Measurements from ENCODE around the gene CEP72.

Gene CEP72

DNA sequence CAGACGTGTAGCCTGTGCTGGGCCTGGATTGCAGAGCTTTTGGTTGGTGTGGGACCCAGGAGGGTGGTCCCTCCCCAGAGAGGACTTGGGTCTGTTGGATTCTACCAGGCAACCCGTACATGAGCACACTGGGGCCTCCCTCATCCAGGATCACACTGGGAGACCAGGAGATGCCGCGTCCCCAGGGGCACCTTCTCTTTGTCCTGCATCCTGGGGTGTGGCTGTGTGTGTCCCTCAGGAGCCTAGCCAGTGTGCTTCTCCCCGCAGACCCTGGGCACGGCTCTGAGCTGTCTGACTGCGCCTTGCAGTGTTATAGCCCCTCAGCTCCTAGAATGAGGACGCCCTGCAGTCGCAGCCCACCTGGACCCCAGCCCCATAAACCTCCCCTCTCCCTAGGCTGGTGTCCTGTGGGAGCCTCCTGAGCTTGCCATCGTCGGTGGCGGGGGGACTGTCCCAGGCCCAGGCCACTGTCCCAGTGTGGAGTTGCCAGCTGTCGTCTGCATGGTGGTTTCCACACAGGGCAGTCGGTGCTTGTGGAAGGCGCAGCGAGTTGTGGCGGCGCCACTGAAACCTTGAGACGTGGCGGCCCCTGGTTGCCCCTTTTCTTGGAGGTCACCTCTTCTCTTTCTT, 27.6 kb downstream of the CEP72 start:
- DNase-seq (ENCODE audit: low read depth) = no peak

DNA sequence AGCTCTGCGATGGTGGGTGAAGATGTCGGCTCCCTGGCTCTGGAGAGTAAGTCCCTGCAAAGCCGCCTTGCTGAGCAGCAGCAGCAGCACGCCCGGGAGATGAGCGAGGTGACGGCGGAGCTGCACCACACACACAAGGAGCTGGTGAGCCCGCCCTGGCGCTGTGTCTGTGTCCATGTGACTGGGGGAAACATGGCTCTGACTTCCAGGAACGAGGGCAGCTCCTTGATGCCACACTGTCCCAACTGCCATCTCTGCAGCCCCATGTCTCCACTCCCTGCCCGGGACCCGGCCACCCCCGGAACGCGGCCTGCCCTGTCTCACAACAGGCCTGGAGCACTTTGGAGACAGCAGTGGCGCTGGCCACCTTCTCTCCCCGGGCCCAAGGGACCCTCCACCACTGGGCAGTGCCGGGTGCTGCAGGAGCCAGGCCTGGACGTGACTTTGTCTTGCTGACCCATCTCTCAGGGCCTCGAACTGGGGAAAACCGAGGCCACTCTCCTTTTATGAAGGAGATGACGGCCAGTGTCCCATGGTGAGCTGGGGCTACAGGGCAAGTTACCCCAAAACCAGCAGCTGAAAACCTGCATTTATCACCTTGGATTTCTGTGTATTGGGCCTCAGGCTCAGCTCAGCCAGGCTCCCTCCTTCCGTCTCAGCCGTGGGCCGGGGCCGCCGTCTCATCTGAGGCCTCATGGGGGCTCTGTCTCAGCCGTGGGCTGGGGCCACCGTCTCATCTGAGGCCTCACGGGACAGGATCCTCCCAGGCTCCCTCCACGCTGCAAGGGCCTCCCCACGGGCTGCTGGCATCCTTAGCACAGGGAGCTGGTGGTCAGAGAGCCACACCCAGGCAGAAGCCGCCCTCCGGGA, 28.6 kb downstream of the CEP72 start:
- no peak for DNase-seq (ENCODE audit: low read depth)

DNA sequence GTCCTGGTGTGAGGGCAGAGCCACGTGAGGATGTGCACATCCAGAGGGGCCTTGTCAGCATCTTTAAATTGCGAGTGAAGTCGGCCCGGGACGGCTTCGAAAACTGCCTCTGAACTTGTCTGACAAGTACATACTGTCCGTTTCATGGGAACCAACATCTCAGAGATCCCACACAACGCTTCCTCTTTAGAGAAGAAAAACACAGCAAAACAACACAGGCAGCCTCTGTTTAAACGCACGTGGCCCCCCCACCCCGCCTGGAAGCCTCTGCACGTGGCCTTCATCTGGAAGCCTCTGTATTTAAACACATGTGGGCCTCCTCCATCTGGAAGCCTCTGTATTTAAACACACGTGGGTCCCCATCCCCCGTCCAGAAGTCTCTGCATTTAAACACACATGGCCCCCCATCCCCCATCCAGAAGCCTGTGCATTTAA, 29.2 kb downstream of the CEP72 start:
- no peak for DNase-seq (ENCODE audit: low read depth)

DNA sequence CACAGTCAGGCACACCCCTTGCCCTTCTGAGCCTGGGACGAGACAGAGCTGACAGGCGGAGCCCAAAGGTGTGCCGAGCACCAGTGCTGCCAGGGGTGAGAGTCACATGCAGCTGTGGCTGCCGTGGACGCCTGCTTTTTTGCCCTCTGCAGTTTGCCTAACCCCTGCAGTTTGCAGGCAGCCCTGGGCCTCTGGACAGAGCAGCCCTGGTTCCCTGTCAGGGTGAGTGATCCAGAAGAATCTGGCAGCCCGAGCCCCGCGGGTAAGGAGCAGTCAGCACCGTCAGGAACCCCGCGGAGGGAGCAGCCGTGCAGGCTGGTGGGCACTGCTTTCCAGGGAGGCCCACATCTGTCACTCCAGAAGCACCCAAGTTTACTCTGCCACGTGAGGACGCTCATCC, 30.3 kb downstream of the CEP72 start:
- no peak for DNase-seq (ENCODE audit: low read depth)

DNA sequence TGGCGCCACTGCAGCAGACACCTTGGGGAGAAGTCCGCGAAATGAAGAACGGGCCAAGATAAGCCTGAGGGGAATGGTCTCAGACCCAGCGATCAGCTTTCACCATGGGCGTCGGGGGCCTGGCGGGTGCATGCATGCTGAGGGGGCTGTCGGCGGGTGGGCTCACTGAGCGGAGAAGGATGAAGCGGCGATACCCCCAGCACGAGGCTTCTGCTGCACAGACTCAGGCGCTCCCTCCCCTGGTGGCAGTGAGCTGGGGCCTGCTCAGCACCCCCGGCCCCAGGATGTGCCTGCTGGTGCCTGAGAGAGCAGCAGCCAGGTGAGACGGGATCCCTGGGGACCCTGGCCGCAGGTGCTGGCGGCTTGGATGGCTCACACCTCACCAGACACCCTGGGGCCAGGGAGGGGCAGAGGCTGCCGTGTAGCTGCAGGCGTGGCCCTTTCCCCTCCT, 31.2 kb downstream of the CEP72 start:
- no peak for DNase-seq (ENCODE audit: low read depth)

DNA sequence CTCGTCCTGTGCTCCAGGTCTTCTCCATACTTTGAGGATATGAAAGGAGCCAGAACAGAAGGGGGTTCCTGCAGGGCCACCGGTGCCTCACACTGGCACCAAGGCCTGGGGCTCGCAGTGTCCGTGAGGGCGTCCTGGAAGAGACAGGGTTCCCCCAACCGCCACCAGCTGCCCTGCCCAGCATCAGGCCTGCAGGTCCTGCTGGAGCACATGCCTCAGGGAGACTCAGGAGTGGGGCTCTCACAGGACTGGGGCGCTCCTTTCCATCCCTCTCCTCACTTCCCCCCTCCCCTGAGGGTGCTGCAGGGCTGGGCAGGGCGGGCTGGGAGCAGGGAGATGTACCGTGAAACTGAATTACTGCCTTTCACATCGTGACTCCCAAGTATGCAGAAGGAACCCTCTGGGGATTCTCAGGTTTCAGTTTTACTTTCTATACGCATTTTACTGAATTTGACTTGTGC, 31.7 kb downstream of the CEP72 start:
- DNase-seq (ENCODE audit: low read depth) = peak; percentile 22

DNA sequence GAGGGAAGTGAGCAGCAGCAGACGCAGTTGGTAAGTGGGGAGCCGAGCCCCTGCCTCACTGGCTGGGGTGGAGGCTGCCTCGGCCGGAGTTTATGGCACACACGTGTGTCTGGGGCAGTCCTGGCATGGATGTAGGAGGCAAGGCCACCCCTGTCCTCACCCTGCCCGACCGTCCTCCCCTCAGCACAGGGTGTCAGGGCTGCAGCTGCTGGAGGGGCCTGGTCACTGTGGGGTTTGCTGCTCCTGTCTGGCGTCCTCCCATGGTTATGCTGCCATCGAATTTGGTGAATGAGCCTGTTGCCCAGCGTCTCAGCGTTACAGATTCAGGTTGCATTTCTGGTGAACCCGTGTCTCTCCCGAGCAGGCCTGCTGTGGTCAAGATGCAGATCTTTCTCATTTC, 32.4 kb downstream of the CEP72 start:
- DNase-seq (ENCODE audit: low read depth) = no peak

DNA sequence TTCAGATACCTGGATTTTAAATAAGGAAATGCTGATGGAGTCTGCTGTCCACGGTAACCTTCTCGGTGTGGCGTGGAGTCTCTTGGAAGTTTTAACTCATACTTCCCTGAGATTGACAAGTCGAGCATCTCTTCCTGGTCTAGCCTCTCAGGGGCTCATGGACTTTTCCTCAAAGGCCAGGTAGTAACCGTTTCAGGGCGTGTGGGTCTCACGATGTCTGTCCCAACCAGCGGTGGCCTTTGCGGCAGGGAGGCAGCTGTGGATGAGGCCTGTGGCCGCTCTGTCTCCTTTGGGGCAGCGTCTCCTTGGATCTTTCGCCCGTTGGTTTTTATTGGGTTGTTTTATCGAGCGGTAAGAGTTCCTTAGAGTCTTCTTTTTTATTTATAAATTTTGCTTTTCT, 32.8 kb downstream of the CEP72 start:
- DNase-seq (ENCODE audit: low read depth) = no peak

DNA sequence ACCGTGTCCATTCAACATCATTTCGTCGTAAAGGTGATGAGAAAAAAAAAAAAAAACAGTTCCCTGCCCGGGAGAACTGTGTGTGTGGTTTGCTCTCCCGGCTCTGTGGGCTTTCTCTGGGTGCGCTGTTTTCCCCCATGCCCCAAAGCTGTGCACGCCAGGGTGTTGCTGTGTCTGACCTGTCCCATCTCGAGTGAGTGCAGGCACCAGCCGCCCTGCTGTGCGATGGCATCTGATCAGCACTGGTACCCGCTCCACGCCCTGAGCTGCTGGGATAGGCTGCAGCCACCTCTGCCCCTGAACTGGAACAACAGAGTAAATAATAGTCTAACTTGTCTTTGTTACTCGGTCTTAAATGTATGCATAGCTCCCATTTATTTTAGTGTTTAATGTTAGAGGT, 33.3 kb downstream of the CEP72 start:
- no peak for DNase-seq (ENCODE audit: low read depth)

DNA sequence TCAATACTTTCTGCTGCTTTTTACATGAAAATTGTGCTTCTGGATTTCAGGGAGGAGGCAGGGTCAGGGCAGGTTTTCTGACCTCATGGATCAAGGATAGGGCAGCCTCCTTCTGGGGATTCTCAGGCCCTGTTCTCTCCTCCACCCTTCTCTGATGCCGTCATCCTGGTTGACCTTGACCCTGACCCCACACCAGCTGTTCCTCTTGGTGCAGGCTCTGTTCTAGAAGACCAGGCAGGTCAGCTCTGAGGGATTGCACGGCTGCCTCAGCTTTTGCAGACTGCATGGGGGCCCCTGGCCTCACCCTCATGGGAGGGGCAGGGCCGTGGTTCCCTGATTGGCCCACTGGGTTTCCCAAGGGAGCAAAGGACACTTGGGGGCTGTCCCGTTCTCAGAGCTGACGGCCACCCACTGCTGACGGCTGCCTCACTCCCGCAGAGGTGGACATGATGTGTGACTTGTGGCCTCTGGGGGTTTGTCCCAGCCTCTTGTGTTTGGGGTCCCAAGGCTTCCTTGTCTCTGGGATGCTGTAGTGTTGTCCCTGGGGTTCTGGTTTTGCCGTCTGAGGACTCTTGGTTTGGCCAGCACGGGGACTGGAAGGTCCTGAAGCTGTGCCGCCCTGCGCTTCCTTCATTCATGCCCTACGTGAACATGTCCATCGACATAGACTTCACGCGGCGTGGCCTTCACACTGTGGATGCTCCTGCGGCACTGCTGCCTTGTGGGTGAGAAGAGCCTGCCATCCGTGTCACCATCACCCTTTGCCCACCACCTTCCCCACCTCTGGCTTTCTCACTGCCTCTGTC, 34.5 kb downstream of the CEP72 start:
- no peak for DNase-seq (ENCODE audit: low read depth)

DNA sequence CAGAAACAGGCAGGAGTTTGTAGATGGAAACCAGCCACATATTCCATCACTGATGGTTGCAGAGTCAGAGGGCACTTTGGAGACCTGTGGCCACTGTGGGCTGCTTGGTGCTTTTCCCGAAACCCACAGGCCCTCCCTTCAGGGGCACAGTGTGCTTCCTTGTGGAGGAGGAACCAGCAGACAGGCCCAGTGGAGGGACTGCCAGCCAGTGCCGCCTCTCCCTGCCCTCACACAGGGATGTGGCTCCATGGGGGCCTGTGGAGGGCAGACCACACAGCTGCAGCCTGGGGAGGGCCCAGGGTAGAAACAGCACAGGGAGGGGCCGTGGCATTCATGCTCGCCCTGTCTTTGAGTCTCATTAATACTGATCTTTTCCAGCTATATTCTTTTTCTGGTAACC, 35.2 kb downstream of the CEP72 start:
- no peak for DNase-seq (ENCODE audit: low read depth)

DNA sequence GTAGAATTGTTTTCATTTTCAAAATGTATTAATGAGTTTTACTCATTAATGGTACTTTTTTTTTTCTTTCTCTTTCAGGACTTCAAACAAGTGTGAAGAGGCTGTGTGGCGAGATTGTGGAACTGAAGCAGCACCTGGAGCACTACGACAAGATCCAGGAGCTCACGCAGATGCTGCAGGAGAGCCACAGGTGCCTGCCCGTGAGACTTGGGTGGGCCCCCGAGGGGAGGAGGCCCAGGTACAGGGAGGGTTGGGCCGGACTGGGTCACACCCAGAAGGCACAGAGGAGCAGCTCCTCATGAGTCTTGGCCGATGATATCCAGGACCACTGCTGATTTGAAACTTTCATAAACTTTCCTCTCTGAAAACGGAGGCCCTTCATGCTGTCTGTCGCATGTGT, 35.6 kb downstream of the CEP72 start:
- DNase-seq (ENCODE audit: low read depth) = no peak

DNA sequence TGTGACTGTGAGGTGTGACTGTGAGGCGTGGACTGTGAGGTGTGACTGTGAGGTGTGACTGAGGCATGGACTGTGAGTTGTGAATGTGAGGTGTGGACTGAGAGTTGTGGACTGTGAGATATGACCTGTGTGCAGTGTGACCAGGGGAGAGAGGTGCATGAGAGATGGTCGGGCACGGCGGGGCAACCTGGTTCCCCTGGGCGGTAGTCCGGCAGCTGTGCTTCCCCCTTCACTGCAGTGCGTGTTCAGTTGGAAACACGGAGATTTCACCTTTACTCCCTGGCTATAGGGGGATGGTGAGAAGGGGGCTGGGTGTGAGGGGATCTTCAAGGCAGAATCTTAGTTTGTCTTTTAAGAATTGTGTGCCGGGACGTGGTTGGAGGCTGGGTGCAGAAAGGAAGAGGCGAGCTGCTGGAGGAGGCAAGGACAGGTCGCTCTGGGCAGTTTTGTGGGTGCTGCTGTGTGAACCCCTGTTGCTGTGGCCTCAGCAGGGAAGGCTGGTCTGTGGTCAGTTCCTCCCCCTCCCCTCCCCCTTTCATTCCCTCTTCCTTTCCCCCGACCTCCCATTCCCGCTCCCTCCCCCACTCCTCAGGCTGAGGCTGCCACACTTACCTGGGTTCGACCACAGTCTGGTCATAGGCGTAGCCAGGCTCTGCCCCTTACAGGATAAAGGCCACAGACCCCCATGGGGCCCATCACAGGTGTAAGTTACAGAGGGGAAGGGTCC, 39.3 kb downstream of the CEP72 start:
- DNase-seq (ENCODE audit: low read depth) = no peak

DNA sequence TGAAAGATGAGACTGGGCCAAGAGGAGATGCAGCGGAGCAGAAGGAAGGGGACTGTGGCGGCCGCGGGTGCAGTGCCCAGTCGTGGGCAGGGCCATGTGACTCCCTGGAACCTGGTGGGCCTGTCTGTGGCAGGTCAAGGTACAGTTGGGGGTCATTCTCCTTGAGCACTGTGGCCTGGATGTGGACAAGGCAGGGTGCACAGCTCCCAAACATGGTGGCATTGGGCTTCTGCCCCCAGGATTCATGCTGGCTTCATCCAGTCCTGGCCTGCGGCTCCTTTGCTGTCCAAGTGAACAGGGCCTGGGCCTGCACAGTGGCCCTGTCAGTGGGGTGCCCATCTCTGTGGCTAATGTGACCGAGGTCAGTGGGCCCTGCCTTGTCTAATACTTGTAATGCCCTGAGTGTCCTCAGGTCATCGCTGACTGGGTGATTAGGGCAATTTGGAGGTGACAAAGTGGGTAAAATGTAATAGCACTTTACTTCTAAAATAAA, 39.9 kb downstream of the CEP72 start:
- DNase-seq (ENCODE audit: low read depth) = no peak

DNA sequence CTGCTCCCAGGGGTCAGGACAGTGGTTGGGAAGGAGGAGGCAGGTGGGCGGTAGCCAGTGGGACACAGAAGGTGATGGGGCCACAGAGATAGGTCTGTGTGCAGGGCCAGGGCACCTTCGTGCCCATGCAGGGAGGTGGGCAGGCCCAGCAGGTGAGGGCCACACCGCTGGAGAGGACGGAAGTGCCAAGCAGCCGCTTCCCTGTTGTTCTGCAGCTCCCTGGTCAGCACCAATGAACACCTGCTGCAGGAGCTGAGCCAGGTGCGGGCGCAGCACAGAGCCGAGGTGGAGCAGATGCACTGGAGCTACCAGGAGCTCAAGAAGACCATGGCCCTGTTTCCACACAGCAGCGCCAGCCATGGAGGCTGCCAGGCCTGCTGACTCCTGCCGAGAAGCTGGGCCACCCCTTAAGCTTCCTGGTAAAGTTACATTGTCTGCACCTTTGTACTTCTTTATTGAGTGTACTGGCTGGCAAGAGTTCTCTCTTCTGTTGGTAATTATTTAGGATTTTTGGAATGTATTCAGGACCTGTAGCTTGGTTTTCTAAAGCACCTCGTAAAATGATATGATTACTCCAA, 40.7 kb downstream of the CEP72 start:
- DNase-seq (ENCODE audit: low read depth) = no peak

DNA sequence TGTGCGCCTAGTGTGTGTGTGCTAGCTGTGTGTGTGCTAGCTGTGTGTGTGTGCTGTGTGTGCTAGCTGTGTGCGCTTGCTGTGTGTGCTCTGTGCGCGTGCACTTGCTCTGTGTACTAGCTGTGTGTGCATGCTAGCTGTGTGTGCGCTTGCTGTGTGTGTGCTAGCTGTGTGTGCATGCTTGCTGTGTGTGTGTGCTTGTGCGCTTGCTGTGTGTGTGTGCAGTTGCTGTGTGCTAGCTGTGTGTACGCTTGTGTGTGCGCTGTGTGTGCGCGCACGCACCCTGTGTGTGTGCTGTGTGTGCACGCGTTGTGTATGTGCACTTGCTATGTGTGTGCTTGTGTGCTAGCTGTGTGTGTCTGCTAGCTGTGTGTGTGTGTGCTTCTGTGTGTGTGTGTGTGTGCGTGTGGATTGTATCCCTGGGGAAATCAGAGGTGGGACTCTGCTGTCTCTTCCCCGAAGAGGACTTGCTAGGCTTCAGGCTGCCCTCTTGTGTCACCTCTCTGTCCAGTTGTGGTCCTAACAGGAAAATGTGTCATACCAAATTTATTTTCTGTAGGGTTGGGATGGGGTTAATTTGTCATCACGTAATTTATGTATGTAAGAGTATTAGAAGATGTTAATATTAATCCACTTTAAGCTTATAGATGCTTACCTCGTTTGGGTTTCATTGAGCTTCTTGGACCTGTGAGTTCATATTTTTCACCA, 42.1 kb downstream of the CEP72 start:
- DNase-seq (ENCODE audit: low read depth) = no peak

DNA sequence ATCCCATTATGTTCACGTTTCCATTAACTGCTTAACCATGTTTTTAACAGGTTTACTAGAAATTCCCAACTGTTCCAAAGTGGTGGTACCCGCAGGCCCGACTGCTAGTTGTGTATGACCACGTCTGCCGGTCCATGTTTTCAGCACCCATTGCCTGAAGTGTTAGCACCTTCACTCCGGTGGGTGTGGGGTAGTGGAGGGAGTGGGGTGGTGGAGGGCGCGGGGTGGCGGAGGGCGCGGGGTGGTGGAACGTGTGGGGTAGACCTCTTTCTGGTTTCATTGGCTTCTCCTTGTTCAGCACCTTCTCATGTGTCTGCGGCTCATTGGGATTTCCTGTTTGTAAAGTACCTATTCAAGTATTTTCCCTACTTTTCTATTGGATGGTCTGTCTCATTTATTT, 43.3 kb downstream of the CEP72 start:
- no peak for DNase-seq (ENCODE audit: low read depth)

DNA sequence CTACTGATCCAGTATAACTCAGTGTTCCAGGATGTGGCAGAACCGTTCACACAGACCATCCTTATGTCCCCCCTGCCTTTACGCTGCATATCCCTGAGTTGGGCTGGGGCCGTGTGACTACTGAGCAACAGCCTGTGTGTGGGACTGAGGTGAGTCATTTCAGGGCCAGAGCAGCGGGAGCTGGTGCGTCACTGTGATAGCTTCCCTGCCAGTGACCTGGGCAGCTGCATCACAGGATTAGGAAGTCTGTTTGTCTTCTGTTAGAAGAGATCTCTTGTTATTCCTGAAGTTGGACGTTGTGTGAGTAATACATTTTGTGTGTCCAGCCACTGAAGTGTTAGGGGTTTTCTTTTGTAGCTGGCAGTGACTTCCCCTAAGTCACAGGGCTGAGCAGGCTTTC, 45.4 kb downstream of the CEP72 start:
- DNase-seq (ENCODE audit: low read depth) = peak; percentile 9

DNA sequence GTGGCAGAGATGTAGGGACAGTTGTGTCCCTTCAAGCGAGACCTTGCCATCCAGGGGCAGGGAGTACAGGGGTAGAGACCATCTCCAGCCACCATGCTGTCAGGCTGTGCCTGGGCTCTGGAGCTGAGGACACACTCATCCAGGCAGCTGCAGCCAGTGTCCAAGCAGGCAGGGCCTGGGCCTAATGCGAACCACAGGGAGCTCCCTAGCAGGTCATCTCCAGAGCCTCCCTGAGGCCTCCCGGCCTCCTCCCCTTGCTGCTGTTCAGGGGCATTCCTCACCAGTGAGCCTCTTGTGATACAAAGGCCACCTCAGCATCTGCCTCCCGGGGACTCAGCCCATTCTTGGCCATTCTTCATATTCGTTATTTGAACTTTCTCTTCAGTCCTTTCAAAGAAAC, 46.0 kb downstream of the CEP72 start:
- DNase-seq (ENCODE audit: low read depth) = no peak

DNA sequence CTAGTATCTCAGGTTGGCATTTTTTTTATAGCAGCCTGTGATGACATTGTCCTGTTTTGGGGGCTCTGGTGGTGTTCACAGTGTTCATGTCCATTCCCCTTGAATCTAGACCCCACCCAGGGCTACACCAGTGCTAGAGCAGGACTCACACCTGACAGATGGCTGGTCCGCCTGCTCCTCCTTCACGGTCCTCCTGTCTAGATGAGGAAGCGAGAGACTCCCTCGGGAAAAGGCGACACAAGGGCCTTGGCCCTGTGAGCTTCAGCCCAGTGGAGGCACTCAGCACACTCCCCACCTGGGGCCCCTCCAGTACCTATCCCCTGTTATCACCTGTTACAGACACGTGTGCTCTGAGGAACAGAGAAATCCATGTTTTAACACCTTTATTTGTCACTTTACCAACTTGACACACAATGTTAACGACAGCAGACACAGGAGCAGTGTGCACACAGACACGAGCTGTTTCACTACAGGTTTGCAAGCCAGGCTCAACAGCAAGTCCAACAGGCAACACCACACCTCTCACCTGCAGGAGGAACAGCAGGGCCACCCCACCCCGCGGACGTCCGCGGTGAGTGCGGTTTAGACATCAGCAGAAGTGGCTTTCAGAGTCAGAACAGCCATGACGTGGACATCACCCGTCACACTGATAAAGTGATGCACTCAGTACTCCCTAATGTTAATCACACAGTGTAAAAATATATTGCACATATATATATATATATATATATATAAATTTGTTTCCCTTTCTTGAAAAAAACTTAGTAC, 47.5 kb downstream of the CEP72 start:
- no peak for DNase-seq (ENCODE audit: low read depth)

All from stromal cell of bone marrow (primary cell).